Measurements from ENCODE around the gene MDM2. TPM values are rescaled to one million over a fixed set of nuclear protein-coding genes. Genes with fewer than 3 reads are reported as not detected.

Gene MDM2
- total and polyA plus RNA-seq, 9 of the 15 experiments (the other 6 are each of a cell fraction or from before 2014, with no cell fraction given): 13.6 to 100 (median 49.0) TPM

GRCh38 chr12:68870443-68870842 is 62.5 kb downstream of the MDM2 start (continued):
- TF ChIP-seq MGA (IDR thresholded peaks at IDR 0.05) (no peak), NFE2L1 (tag; IDR thresholded peaks at IDR 0.05; ENCODE audit: borderline replicate concordance, low read depth) (no peak), KLF1 (tag; IDR thresholded peaks at IDR 0.05) (no peak), CUX1 (CRISPR knock-in tag; IDR thresholded peaks at IDR 0.05) (no peak)

Data from K562 (cell line).